ENCODE results near the gene BAG1.

BAG1 gene

DNA sequence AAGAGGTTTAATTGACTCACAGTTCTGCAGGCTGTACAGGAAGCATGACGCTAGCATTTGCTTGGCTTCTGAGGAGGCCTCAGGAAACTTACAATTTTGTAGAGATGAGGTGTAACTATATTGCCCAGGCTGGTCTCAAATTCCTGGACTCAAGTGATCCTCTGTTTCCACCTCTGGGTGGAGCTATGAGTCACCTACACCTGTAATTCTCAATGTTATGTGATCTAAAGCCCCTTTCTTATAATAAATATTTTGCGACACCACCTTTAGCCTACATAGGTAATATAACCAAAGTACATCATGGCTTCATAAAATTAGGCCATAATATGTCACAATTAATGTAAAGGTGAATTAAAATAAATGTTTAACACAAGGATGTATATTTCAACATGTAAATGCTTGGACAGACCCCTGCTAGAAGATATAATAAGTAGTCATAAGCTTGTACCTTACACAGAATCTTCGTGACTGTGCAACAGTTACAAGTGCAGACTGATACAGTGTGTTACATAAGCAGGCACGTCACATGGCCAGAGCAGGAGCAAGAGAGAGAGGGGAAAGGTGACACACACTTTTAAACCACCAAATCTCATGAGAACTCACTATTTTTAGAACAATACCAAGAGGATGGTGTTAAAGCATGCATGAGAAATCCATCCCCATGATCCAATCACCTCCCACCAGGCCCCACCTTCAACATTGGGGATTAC, 54.3 kb downstream of the BAG1 start:
- DNase-seq (ENCODE audit: low read depth, low spot score): no peak

DNA sequence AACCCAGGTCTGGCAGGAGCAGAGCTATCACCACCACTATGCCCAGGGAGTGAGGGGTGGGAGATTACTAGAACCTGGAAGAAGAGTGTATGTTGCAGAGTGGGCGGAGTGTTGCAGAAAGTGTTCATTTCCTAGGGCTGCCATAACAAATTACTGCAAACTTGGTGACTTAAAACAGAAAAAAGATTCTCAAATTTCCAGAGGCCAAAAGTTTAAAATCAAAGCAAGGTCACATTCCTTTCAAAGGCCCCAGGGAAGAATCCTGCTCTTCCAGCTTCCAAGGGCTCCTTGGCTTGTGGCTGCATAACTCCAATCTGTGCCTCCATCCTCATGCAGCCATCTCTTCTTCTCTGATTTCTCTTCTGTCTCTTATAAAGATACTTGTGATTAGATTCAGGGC, 55.1 kb downstream of the BAG1 start:
- DNase-seq (ENCODE audit: low read depth, low spot score): no peak

DNA sequence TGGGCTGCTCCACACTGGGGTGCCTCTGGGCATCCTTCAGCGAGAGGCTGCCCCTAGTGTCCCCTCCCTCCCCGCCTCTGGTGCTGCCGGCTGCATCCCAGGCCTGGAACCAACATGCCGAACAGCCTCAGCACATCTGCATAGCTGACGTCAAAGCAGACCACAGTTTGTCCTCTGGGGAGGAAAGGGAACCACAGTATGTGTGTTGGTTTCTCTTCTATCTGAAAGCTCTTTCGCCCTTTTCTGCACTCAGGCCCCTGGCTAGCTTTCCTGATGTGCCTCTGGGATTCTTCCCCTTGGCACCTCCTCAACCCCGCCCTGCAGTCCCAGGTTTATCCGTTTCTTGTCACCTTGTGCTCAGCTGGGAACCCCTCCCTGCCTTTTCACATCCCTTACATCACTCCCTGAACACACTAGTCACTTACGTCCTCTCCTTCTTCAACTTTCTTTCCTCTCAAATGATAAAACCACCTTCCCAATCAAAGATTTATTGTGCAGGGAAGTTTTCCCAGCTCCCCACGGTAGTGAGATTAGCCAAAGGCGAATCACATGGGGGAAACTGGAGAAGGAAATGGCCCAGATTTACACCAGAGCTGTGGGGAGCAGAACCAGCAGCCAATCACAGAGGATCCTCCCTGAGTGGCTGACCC, 61.8 kb downstream of the BAG1 start:
- DNase-seq (ENCODE audit: low read depth, low spot score): no peak

All from activated CD4-positive, CD25-positive, alpha-beta regulatory T cell treated with anti-CD3 and anti-CD28 coated beads, Interleukin-2, amount 50 U/mL, for 16 hours (primary cell).